ENCODE data around the gene SGSM1.

- TF ChIP-seq POLR2AphosphoS5 (IDR thresholded peaks at IDR 0.05; ENCODE audit: low read depth, low read length), result no peak
- TF ChIP-seq RAD21 (IDR thresholded peaks at IDR 0.05; ENCODE audit: low read depth), result no peak
- no peak for TF ChIP-seq EZH2phosphoT487 (IDR thresholded peaks at IDR 0.05; ENCODE audit: borderline replicate concordance)
- no peak for TF ChIP-seq MAX (IDR thresholded peaks at IDR 0.05)
- no peak for TF ChIP-seq REST (IDR thresholded peaks at IDR 0.05; ENCODE audit: low read depth)
- TF ChIP-seq POLR2A (IDR thresholded peaks at IDR 0.05; ENCODE audit: borderline replicate concordance, extremely low read depth, insufficient read depth, insufficient read length), result no peak
- TF ChIP-seq ZNF274 (IDR thresholded peaks at IDR 0.05; ENCODE audit: low read depth, low read length), result no peak
- TF ChIP-seq CTCF (IDR thresholded peaks at IDR 0.05 in 2 of 3, conservative IDR thresholded peaks at IDR 0.05 in 1 of 3; ENCODE audit: borderline replicate concordance in 1 of 3, insufficient read depth in 1 of 3, low read depth in 2 of 3, low read length in 2 of 3), result no peak
- TF ChIP-seq CEBPB (IDR thresholded peaks at IDR 0.05; ENCODE audit: low read depth), result no peak
- no peak for TF ChIP-seq SP1 (IDR thresholded peaks at IDR 0.05; ENCODE audit: low read depth)
- TF ChIP-seq EZH2 (IDR thresholded peaks at IDR 0.05), result no peak
- no peak for TF ChIP-seq FOSL1 (IDR thresholded peaks at IDR 0.05; ENCODE audit: low read depth)
These were observed 40.8 kb upstream of the SGSM1 start for GRCh38 chr22:24765166-24765565.
